Measurements from ENCODE around the gene GTSF1L.

The GTSF1L gene

DNA sequence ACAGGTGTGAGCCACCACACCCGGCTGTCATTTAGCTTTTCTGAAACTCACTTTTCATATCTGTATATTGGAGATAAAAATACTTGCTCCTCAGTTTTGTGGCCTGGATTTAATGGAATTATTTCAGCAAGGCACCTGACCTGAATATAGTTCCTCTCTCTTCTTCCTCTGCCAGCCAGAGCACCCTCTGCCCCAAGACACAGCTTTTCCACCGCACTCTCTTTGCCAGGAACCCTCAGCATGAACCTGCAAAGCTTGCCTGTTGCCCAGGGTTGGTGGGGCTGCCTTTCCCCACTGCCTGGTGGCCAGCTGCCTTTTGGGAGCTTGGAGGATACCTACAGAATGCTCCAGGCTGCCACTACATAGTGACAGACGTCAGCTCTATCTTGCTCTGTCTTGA lies 3.1 kb downstream of the GTSF1L start:
- no peaks in the 10 kb centered on the region for H3K36me3 ChIP-seq (ENCODE audit: insufficient read depth, low read length)
- no peak overlapping the region for H3K4me2 ChIP-seq (ENCODE audit: low read length)
- H3K4me3 ChIP-seq (ENCODE audit: low read length) = no peak overlapping the region
- peaks cover 4% of the 10 kb centered on the region for H3K27me3 ChIP-seq (ENCODE audit: control insufficient read depth, insufficient read depth, low read length)
- no peaks in the 10 kb centered on the region for H3K9me3 ChIP-seq (replicated peaks; ENCODE audit: low read length)
- H3K9ac ChIP-seq (ENCODE audit: low read depth, low read length) = no peak overlapping the region
- H3K4me1 ChIP-seq (ENCODE audit: control insufficient read depth, insufficient read depth, low read length) = no peaks in the 10 kb centered on the region

DNA sequence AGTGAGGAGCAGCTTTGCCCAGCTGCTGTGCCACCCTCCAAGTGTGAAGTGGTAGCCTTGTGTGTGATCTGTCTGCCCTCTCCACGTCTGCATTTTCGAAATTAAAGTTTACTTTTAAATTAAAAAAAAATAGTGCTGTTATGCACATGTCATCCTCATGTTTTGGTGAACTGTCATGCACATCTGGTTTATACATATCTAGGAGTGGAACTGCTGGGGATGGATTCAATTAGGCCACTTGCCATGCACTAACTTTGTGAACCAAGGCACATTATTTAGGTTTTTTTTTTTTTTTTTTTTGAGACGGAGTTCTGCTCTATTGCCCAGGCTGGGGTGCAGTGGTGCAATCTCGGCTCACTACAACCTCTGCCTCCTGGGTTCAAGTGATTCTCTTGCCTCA lies 3.6 kb downstream of the GTSF1L start:
- Histone ChIP-seq H3K36me3 (ENCODE audit: insufficient read depth, low read length) (no peaks in the 10 kb centered on the region), H3K4me3 (ENCODE audit: low read length) (no peak overlapping the region), H3K9ac (ENCODE audit: low read depth, low read length) (no peak overlapping the region), H3K9me3 (replicated peaks; ENCODE audit: low read length) (no peaks in the 10 kb centered on the region), H3K4me1 (ENCODE audit: control insufficient read depth, insufficient read depth, low read length) (no peaks in the 10 kb centered on the region), H3K4me2 (ENCODE audit: low read length) (no peak overlapping the region), H3K27me3 (ENCODE audit: control insufficient read depth, insufficient read depth, low read length) (peaks cover 4% of the 10 kb centered on the region)

DNA sequence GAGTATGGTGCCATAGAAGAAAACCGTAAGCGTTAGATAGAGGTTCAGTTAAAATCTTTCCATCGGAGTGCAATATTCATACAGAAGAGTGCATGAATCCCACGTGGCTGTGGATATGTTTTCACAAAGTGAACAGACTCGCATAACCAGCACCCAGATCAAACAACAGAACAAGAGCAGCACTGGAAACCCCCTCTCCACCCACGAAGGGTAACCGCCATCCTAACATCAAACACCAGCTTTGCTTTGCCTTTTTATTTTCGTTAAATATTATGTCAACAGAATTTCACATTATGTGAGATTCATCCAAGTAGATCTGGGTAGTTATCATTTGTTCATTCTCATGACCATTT lies 4.7 kb downstream of the GTSF1L start:
- Histone ChIP-seq H3K9ac (ENCODE audit: low read depth, low read length) (no peak overlapping the region), H3K9me3 (replicated peaks; ENCODE audit: low read length) (no peaks in the 10 kb centered on the region), H3K4me1 (ENCODE audit: control insufficient read depth, insufficient read depth, low read length) (no peaks in the 10 kb centered on the region), H3K4me3 (ENCODE audit: low read length) (no peak overlapping the region), H3K4me2 (ENCODE audit: low read length) (no peak overlapping the region), H3K36me3 (ENCODE audit: insufficient read depth, low read length) (no peaks in the 10 kb centered on the region), H3K27me3 (ENCODE audit: control insufficient read depth, insufficient read depth, low read length) (peaks cover 4% of the 10 kb centered on the region)

DNA sequence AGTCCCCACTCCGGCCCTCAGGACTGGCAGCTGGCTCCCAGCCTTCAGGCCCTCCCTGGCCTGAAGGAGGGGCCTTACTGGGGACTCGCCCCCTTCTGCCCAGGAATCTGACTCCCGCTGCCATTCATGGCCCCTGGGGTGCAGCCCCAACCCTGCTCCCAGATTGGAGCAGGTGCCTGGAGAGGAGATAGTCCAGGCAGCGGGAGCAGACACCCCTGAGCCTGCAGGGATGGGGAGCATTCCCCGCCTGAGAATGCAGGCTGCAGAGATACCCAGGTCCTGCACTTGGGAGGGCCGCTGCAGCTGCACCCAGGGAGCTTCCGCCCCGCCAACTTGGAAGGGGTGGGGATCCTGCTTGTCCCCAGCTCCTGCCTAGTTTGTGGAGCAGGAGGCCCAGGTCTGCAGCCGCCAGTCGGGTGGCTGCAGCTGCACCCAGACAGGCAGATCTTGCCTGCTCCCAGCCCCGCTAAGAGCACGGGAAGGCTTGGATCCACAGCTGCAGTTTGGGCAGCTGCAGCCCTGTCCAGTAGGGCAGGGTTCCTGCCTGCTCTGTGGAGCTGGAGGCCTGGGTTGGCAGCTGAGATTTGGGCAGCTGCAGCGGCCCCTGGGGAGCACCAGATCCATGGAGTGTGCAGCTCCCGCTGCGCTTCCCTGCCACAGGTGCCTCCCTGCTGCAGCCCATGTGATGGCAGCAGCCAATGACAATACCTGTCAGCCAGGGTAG lies 5.2 kb downstream of the GTSF1L start:
- Histone ChIP-seq H3K4me3 (ENCODE audit: low read length) (no peak overlapping the region), H3K9ac (ENCODE audit: low read depth, low read length) (no peak overlapping the region), H3K9me3 (replicated peaks; ENCODE audit: low read length) (no peaks in the 10 kb centered on the region), H3K4me1 (ENCODE audit: control insufficient read depth, insufficient read depth, low read length) (no peaks in the 10 kb centered on the region), H3K27me3 (ENCODE audit: control insufficient read depth, insufficient read depth, low read length) (peaks cover 4% of the 10 kb centered on the region), H3K36me3 (ENCODE audit: insufficient read depth, low read length) (no peaks in the 10 kb centered on the region), H3K4me2 (ENCODE audit: low read length) (no peak overlapping the region)

DNA sequence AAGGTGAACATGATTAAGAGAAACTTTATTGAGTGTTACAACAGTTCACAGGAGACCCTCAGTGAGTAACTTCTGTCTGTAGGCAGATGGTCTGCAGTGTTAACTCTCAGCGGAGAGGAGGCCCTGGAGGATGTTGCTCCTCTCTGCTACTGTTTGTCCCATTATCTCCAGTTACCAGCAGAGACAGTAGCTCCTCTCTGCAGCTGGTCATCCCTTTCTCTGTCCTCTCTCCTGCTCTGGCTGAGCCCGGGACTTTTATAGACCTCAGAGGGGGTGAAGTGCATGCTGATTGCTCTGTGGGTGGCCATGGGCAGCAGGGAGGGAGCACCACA lies 5.7 kb downstream of the GTSF1L start:
- Histone ChIP-seq H3K4me2 (ENCODE audit: low read length) (no peak overlapping the region), H3K9me3 (replicated peaks; ENCODE audit: low read length) (no peaks in the 10 kb centered on the region), H3K36me3 (ENCODE audit: insufficient read depth, low read length) (no peaks in the 10 kb centered on the region), H3K27me3 (ENCODE audit: control insufficient read depth, insufficient read depth, low read length) (peaks cover 4% of the 10 kb centered on the region), H3K4me1 (ENCODE audit: control insufficient read depth, insufficient read depth, low read length) (no peaks in the 10 kb centered on the region), H3K9ac (ENCODE audit: low read depth, low read length) (no peak overlapping the region), H3K4me3 (ENCODE audit: low read length) (no peak overlapping the region)

DNA sequence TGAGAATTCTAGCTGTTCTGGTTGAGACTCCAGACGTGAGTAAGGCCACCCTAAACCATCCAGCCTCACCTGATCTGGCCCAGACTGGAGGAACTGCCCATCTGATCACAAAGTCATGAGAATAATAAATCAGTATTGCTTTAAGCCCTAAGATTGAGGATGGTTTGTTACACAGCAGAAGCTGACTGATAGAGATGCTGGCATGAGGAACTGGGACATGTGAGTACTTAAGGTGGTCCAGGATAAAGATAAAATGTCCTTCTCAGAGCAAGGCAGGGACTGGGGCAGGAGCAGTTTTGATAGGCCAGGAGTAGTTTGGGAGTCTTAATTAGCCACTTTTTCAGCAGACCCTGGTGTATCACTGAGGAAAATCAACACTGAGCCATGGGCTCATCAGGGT lies 6.8 kb downstream of the GTSF1L start:
- Histone ChIP-seq H3K27me3 (ENCODE audit: control insufficient read depth, insufficient read depth, low read length) (peaks cover 4% of the 10 kb centered on the region), H3K36me3 (ENCODE audit: insufficient read depth, low read length) (peaks cover 2% of the 10 kb centered on the region), H3K9ac (ENCODE audit: low read depth, low read length) (no peak overlapping the region), H3K9me3 (replicated peaks; ENCODE audit: low read length) (no peaks in the 10 kb centered on the region), H3K4me1 (ENCODE audit: control insufficient read depth, insufficient read depth, low read length) (no peaks in the 10 kb centered on the region), H3K4me3 (ENCODE audit: low read length) (no peak overlapping the region), H3K4me2 (ENCODE audit: low read length) (no peak overlapping the region)

DNA sequence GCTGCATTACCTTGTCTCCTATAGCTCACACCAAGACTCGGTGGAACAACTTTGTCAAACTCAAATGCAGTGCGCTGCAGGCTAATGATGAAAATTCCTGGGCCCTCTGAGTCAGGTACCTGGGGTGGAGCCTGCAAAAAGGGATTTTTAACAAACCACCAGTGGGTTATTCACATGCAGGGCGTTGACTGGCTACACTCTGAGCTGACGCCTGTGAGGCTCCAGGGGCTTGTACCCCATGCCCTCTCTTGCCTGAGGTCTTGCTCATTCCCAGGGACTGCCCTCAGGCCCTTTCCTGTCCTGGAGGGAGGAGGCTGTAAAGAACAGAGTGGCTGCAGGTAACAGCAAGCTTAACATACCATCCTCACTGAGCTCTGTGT lies 9.2 kb downstream of the GTSF1L start:
- Histone ChIP-seq H3K4me2 (ENCODE audit: low read length) (no peak overlapping the region), H3K4me1 (ENCODE audit: control insufficient read depth, insufficient read depth, low read length) (no peaks in the 10 kb centered on the region), H3K9ac (ENCODE audit: low read depth, low read length) (no peak overlapping the region), H3K27me3 (ENCODE audit: control insufficient read depth, insufficient read depth, low read length) (peaks cover 4% of the 10 kb centered on the region), H3K9me3 (replicated peaks; ENCODE audit: low read length) (no peaks in the 10 kb centered on the region), H3K4me3 (ENCODE audit: low read length) (no peak overlapping the region), H3K36me3 (ENCODE audit: insufficient read depth, low read length) (peaks cover 2% of the 10 kb centered on the region)

DNA sequence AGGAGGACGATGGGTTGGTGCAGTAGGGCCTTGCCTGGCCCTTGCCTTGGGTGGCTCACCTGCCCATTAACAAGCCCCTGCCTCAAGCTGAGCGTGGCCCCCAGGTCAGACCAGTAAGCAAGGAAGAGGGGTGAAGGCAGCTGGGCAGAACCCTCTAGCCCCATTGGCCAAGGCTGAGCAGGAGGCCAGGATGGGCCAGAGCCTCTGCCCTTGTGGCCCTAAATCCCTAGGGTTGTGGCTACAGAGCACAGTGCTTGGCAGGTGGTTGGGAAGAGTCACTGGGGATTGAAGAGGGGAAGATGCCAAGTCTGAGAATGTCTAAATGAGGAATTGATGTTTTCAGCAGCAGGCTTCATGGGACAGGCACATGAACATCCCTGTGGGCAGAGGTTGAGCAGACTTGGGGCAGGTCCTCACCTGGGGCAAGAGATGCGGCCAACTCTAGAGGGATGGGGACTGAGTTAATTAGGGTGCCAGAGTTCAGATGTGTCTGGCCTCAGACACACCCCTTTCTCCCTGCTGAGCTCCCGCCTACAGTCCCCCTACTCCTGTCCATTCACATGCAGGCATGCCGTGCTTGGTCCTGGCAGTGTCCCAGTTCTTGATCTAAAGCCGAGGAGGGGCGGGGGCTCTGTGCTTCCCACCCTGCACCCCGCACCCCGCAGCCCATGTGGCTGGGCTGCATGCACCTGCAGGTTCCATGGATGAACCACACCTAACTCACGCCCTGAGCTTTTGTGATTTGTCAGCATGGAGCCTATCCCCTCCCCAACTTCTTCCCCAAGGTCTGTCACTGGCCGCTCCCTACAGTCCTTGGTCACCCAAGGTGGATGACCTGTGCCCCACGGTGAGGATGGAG lies 9.8 kb downstream of the GTSF1L start:
- Histone ChIP-seq H3K4me1 (ENCODE audit: control insufficient read depth, insufficient read depth, low read length) (no peaks in the 10 kb centered on the region), H3K9me3 (replicated peaks; ENCODE audit: low read length) (no peaks in the 10 kb centered on the region), H3K9ac (ENCODE audit: low read depth, low read length) (no peak overlapping the region), H3K36me3 (ENCODE audit: insufficient read depth, low read length) (peaks cover 2% of the 10 kb centered on the region), H3K4me3 (ENCODE audit: low read length) (no peak overlapping the region), H3K4me2 (ENCODE audit: low read length) (no peak overlapping the region), H3K27me3 (ENCODE audit: control insufficient read depth, insufficient read depth, low read length) (peaks cover 4% of the 10 kb centered on the region)

DNA sequence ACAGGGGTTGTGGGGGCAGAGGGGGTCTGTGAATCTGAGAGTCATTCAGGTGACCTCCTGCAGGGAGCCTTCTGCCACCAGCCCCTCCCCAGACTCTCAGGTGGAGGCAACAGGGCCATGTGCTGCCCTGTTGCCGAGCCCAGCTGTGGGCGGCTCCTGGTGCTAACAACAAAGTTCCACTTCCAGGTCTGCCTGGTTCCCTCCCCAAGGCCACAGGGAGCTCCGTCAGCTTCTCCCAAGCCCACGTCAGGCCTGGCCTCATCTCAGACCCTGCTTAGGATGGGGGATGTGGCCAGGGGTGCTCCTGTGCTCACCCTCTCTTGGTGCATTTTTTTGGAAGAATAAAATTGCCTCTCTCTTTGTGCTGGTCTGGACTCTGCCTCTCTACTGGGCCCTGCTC lies 10.7 kb downstream of the GTSF1L start:
- H3K27me3 ChIP-seq (ENCODE audit: control insufficient read depth, insufficient read depth, low read length) = peaks cover 4% of the 10 kb centered on the region
- H3K4me2 ChIP-seq (ENCODE audit: low read length) = no peak overlapping the region
- H3K9ac ChIP-seq (ENCODE audit: low read depth, low read length) = no peak overlapping the region
- H3K4me3 ChIP-seq (ENCODE audit: low read length) = no peak overlapping the region
- no peaks in the 10 kb centered on the region for H3K4me1 ChIP-seq (ENCODE audit: control insufficient read depth, insufficient read depth, low read length)
- H3K36me3 ChIP-seq (ENCODE audit: insufficient read depth, low read length) = peaks cover 2% of the 10 kb centered on the region
- H3K9me3 ChIP-seq (replicated peaks; ENCODE audit: low read length) = no peaks in the 10 kb centered on the region

DNA sequence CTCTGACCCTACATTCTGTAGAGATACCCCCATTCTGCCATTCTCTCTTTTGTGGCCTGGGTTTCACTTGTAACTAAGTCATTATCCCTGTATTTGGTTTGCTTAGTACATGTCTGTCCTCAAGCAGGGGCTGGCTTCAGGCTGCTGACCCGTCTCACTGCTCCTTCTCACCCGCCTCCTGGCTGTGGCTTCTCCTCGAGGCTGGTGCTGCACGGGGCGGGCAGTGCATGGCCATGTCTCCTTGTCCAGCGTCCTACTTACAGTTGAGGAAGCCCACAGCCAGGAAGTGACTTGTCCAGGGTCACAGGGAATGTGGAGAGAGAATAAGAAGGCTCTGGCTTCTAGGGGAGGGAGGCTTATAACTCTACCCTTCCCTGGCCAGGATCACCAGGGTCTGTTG lies 11.3 kb downstream of the GTSF1L start:
- no peaks in the 10 kb centered on the region for H3K9me3 ChIP-seq (replicated peaks; ENCODE audit: low read length)
- H3K4me1 ChIP-seq (ENCODE audit: control insufficient read depth, insufficient read depth, low read length) = no peaks in the 10 kb centered on the region
- no peak overlapping the region for H3K9ac ChIP-seq (ENCODE audit: low read depth, low read length)
- no peak overlapping the region for H3K4me2 ChIP-seq (ENCODE audit: low read length)
- no peaks in the 10 kb centered on the region for H3K27me3 ChIP-seq (ENCODE audit: control insufficient read depth, insufficient read depth, low read length)
- no peak overlapping the region for H3K4me3 ChIP-seq (ENCODE audit: low read length)
- peaks cover 2% of the 10 kb centered on the region for H3K36me3 ChIP-seq (ENCODE audit: insufficient read depth, low read length)

DNA sequence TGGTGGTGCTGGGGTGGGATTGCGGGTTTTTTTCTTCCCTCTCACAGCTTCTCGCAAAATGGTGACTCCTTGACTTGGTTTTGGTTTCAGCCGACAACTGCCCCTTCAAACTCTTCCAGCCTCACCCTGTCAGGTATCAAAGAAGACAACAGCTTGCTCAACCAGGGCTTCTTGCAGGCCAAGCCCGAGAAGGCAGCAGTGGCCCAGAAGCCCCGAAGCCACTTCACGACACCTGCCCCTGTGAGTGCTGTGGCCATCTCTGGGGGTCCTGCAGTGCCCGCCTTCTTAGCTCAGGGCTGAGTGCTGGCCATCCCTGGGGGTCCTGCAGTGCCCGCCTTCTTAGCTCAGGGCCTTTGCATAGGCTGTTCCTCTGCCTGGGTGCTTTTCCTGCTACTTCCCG lies 11.8 kb downstream of the GTSF1L start:
- Histone ChIP-seq H3K4me3 (ENCODE audit: low read length) (no peak overlapping the region), H3K9me3 (replicated peaks; ENCODE audit: low read length) (no peaks in the 10 kb centered on the region), H3K9ac (ENCODE audit: low read depth, low read length) (no peak overlapping the region), H3K36me3 (ENCODE audit: insufficient read depth, low read length) (peaks cover 2% of the 10 kb centered on the region), H3K27me3 (ENCODE audit: control insufficient read depth, insufficient read depth, low read length) (no peaks in the 10 kb centered on the region), H3K4me1 (ENCODE audit: control insufficient read depth, insufficient read depth, low read length) (no peaks in the 10 kb centered on the region), H3K4me2 (ENCODE audit: low read length) (no peak overlapping the region)

DNA sequence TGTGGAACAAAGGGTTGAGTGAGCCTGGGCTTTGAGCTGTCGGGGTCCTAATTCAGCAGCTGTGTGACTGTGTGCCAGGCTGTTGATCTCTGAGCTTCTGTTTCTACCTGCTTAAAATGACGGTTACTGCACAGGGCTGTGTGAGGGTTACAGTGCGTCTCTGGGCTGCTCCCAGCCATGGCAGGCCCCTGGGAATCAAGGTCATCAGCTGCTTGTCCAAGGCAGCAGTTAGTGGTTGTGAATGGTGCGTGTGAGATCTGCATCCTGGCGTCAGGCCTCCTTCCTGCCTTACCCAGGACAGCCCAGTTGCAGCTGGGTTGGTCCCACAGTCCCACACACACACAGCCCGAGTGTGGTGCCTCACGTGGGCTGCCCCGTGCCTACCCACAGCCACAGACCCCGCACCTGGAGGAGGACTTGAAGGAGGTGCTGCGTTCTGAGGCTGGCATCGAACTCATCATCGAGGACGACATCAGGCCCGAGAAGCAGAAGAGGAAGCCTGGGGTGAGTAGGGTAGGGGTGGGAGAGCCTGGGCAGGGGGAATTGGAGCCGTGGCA lies 15.6 kb downstream of the GTSF1L start:
- Histone ChIP-seq H3K9me3 (replicated peaks; ENCODE audit: low read length) (no peaks in the 10 kb centered on the region), H3K4me1 (ENCODE audit: control insufficient read depth, insufficient read depth, low read length) (no peaks in the 10 kb centered on the region), H3K4me3 (ENCODE audit: low read length) (no peak overlapping the region), H3K27me3 (ENCODE audit: control insufficient read depth, insufficient read depth, low read length) (no peaks in the 10 kb centered on the region), H3K36me3 (ENCODE audit: insufficient read depth, low read length) (peaks cover 3% of the 10 kb centered on the region), H3K9ac (ENCODE audit: low read depth, low read length) (no peak overlapping the region), H3K4me2 (ENCODE audit: low read length) (no peak overlapping the region)
